Transverse colon (tissue), 4 donors: ENCODE data around the gene TOM1L2.

Source experiments
- CTCF ChIP-seq, 5 experiments: fragments of 200-600 bp in 3 of 5; fragments of 450-650 bp in 2 of 5; sonication (generic) in 3 of 5; IDR thresholded peaks; 1 replicate in 2 of 5; 2 replicates in 3 of 5; pipeline ENCODE4 v1.5.1; 2016 to 2017; ENCODE audit warnings: antibody characterized with exemption in 5 of 5, inconsistent platforms in 3 of 5, mild to moderate bottlenecking in 2 of 5, moderate library complexity in 1 of 5
- POLR2A ChIP-seq: fragments of 450-650 bp; IDR thresholded peaks from one replicate; pipeline ENCODE4 v1.6.1; 2016; ENCODE audit warnings: antibody characterized with exemption, mild to moderate bottlenecking, moderate library complexity
- POLR2AphosphoS5 ChIP-seq, 3 donors: sonication (generic); formaldehyde crosslinking; IDR thresholded peaks; one replicate each; pipeline ENCODE4 v1.6.1; 2016; ENCODE audit warnings: antibody characterized with exemption in 3 of 3

- TF ChIP-seq CTCF (IDR thresholded peaks at IDR 0.05), result no peak
- no peak for TF ChIP-seq POLR2AphosphoS5 (IDR thresholded peaks at IDR 0.05)
- no peak for TF ChIP-seq POLR2A
These were observed 12.5 kb downstream of the TOM1L2 start for GRCh38 chr17:17959520-17960361.
